Renal cortex interstitium (tissue), 3 donors: ENCODE results near the gene WBP2NL. TPM values are rescaled to one million over a fixed set of nuclear protein-coding genes. Genes with fewer than 3 reads are reported as not detected.

Experiments used
- polyA plus RNA-seq, 3 donors: library from polyadenylated mRNA; unstranded; fragments of 120-200 nt; gene quantifications; one replicate each; pipeline ENCODE4 v1.2.1, GENCODE V29; 2013; ENCODE audit not compliant: insufficient read length in 3 of 3

The WBP2NL gene
- polyA plus RNA-seq, 3 donors: 3.3 to 7.4 (median 4.1) TPM

Other genes with a start within 250 kb of the WBP2NL start
- 10 to 100 TPM in 1 of 3 donors, 1 to 10 TPM in 2; 7.0 to 11.2 (median 9.1) TPM for gene CCDC134, start 198.1 kb upstream of the WBP2NL start, polyA plus RNA-seq
- gene SREBF2, start 165.7 kb upstream of the WBP2NL start, polyA plus RNA-seq: 100 to 1,000 TPM; 102 to 103 (median 102) TPM
- 1 to 10 TPM in 2 of 3 donors, under 1 TPM in 1; 0.36 to 1.3 (median 1.0) TPM for gene SHISA8, start 83.7 kb upstream of the WBP2NL start, polyA plus RNA-seq
- 1 to 10 TPM; 1.8 to 3.4 (median 1.8) TPM for gene TNFRSF13C, start 72.0 kb upstream of the WBP2NL start, polyA plus RNA-seq
- gene CENPM, start 51.6 kb upstream of the WBP2NL start, polyA plus RNA-seq: 10 to 100 TPM; 10.9 to 17.7 (median 13.7) TPM
- 1 to 10 TPM; 5.9 to 9.2 (median 8.7) TPM for gene SEPTIN3, start 29.3 kb upstream of the WBP2NL start, polyA plus RNA-seq
- 10 to 100 TPM; 20.6 to 28.3 (median 26.3) TPM for gene NAGA, start 72.0 kb downstream of the WBP2NL start, polyA plus RNA-seq
- 10 to 100 TPM in 1 of 3 donors, 1 to 10 TPM in 2; 9.3 to 13.6 (median 9.5) TPM for gene PHETA2, start 75.5 kb downstream of the WBP2NL start, polyA plus RNA-seq
- gene SMDT1, start 80.9 kb downstream of the WBP2NL start, polyA plus RNA-seq: 100 to 1,000 TPM in 1 of 3 donors, 10 to 100 TPM in 2; 82.6 to 114 (median 98.9) TPM
- 100 to 1,000 TPM in 2 of 3 donors, 10 to 100 TPM in 1; 95.0 to 116 (median 115) TPM for gene NDUFA6, start 92.0 kb downstream of the WBP2NL start, polyA plus RNA-seq
- gene CYP2D6, start 132.0 kb downstream of the WBP2NL start, polyA plus RNA-seq: 10 to 100 TPM in 1 of 3 donors, 1 to 10 TPM in 2; 4.6 to 15.8 (median 5.0) TPM